ENCODE results near the gene MPEG1.

The MPEG1 gene

DNA sequence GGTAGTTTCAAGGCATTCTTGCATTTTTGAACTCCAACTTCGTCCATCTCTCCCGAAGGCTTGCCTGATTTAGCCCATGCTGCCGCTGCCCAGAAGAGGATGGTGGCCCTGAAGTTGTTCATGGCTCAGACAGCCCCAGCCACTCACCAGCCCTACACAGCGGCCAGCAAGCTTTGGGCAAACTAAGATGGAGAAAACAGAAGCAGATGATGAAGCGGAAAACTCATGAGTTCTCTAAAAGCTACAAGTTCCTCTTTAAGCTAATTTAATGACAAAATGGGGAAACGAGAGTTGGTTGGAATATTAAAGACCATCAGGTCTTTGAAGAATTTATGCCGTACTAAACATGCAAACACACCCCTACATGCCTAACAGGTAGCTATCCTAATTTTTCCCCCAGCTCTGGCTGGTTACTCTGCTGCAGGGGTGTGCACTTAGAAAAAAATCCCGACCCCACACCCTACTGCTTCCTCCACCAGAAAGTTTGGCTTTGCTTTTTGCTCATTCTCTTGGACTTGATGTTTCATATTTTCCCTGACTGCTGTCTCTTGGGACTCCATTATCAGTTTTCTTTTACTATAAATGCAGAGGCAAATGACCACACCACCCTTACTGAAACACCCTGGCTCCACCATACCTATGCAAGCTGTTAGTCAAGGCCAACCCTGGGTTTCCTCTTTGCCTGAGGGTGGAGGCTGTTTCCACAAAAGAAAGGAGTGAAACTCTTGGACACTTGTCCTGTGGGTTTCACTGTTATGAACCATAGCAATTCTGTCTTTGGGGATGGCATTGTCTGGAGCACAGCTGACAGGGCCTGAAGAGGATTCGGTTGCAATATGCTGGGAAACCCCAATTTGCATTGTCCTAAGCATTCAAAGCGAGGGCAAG, at the start of gene MPEG1:
MPEG1 (minus strand) TSS at position 184 of the 888 bp plus-strand sequence; CDS start at position 122, 62 bp downstream.
- TF ChIP-seq, protein P1, sequence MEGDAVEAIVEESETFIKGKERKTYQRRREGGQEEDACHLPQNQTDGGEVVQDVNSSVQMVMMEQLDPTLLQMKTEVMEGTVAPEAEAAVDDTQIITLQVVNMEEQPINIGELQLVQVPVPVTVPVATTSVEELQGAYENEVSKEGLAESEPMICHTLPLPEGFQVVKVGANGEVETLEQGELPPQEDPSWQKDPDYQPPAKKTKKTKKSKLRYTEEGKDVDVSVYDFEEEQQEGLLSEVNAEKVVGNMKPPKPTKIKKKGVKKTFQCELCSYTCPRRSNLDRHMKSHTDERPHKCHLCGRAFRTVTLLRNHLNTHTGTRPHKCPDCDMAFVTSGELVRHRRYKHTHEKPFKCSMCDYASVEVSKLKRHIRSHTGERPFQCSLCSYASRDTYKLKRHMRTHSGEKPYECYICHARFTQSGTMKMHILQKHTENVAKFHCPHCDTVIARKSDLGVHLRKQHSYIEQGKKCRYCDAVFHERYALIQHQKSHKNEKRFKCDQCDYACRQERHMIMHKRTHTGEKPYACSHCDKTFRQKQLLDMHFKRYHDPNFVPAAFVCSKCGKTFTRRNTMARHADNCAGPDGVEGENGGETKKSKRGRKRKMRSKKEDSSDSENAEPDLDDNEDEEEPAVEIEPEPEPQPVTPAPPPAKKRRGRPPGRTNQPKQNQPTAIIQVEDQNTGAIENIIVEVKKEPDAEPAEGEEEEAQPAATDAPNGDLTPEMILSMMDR (conservative IDR thresholded peaks at IDR 0.05; ENCODE audit: control insufficient read depth, insufficient read depth, low read depth, low read length) = no peak
- no peak for DNase-seq (ENCODE audit: low read depth)

DNA sequence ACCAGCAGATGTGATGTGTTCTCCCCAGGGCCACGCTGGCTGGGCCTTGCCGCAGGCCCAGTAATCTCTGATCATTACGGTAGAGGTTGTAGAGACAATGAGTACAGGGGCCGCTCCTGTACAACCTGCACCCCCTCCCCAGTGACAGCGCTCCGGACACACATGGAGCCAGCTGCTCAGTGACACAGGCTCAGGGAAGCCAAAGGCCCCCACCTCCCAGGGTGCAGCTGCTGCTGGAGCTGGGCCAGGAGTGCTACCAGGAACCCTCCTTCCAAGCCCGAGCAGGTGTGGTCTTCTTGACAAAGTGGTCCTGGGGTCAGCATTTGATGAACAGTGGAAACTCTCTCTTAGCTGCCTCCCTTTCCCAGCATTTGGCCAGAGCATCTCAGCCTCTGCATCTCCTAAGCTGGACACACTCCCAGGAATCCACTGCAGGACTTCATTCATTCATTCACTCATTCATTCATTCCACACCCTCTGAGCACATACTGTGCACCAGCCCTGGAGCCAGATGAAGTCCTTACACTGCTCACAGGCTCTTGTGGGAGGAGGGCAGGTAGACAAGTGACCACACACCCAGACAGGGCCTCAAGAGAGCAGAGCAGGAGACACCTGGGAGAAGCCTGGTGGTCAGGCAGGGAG, 49.6 kb upstream of the MPEG1 start:
- TF ChIP-seq, protein P1 (conservative IDR thresholded peaks at IDR 0.05; ENCODE audit: control insufficient read depth, insufficient read depth, low read depth, low read length) = no peak
- H3K4me3 ChIP-seq (ENCODE audit: control insufficient read depth, low read depth, low read length) = no peak overlapping the region
- no peak for DNase-seq (ENCODE audit: low read depth)

More for the DNA sequence above, at the start of gene MPEG1:
- no peak within 1 kb of the TSS for H3K4me3 ChIP-seq (ENCODE audit: control insufficient read depth, low read depth, low read length)

DNA sequence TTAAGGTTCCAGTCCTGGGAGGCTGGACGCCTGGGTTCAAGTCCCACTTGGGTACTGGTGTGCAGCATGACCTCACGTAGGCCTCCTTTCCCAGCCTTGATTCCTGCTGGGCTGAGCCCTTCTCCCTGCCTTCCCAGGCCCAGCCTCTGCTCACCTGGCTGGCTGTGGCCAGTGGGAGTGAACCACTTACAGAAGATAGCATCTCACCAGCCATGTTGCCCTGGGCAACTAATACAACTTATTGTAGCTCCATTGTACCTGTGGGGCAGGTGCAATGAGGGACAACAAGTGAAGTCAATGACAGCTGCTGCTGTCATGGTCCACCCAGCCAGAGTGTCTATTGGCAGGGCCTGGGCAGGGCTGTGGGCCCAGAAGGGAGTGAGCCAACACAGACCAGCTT, 48.4 kb upstream of the MPEG1 start:
- TF ChIP-seq, protein P1 (conservative IDR thresholded peaks at IDR 0.05; ENCODE audit: control insufficient read depth, insufficient read depth, low read depth, low read length) = no peak
- no peak overlapping the region for H3K4me3 ChIP-seq (ENCODE audit: control insufficient read depth, low read depth, low read length)
- no peak for DNase-seq (ENCODE audit: low read depth)

DNA sequence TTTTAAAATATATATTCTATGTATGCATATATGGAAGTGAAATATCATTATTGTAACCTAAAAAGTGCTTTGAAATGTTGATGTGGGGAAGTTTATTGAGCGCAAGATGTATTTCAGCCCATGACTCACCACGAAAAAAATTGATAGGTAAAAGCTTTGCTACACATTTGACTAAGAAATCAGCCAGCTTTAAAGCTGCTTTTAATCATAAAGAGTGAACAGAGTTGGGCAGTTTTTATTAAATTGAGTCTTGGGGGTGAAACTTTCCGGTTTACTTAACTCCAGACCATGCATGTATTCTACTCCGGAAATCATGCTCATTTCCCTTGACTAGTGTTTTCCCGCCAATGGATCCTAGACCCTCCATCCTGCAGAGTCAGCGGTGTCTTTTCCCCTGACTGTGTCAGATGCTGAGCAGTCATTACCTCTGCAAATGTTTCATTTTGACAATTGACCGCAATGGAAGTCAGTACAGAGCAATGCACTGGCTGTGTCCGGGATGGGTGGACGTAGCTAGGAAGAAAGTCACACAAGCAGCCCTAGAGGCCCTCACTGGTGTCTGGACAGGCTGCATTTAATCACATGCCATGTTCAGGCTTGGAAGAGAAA, 47.2 kb upstream of the MPEG1 start:
- TF ChIP-seq, protein P1 (conservative IDR thresholded peaks at IDR 0.05; ENCODE audit: control insufficient read depth, insufficient read depth, low read depth, low read length) = no peak
- H3K4me3 ChIP-seq (ENCODE audit: control insufficient read depth, low read depth, low read length) = no peak overlapping the region
- no peak for DNase-seq (ENCODE audit: low read depth)

GRCh38 chr11:59259047-59259446, 46.3 kb upstream of the MPEG1 start:
- no peak for DNase-seq (ENCODE audit: low read depth)
- TF ChIP-seq, protein P1 (conservative IDR thresholded peaks at IDR 0.05; ENCODE audit: control insufficient read depth, insufficient read depth, low read depth, low read length) = no peak
- H3K4me3 ChIP-seq (ENCODE audit: control insufficient read depth, low read depth, low read length) = no peak overlapping the region

- TF ChIP-seq, protein P1 (conservative IDR thresholded peaks at IDR 0.05; ENCODE audit: control insufficient read depth, insufficient read depth, low read depth, low read length) = no peak
- H3K4me3 ChIP-seq (ENCODE audit: control insufficient read depth, low read depth, low read length) = no peak overlapping the region
These were observed 42.6 kb upstream of the MPEG1 start for GRCh38 chr11:59255281-59255680.

More at GRCh38 chr11:59255281-59255680, 42.6 kb upstream of the MPEG1 start:
- DNase-seq (ENCODE audit: low read depth) = no peak
